ENCODE results near the gene MERTK.
"Not testable (repeated sequence)": the region's sequence is repeated elsewhere in the genome, so short reads cannot be mapped to it uniquely, and the experiment has no call there.

Gene MERTK

DNA sequence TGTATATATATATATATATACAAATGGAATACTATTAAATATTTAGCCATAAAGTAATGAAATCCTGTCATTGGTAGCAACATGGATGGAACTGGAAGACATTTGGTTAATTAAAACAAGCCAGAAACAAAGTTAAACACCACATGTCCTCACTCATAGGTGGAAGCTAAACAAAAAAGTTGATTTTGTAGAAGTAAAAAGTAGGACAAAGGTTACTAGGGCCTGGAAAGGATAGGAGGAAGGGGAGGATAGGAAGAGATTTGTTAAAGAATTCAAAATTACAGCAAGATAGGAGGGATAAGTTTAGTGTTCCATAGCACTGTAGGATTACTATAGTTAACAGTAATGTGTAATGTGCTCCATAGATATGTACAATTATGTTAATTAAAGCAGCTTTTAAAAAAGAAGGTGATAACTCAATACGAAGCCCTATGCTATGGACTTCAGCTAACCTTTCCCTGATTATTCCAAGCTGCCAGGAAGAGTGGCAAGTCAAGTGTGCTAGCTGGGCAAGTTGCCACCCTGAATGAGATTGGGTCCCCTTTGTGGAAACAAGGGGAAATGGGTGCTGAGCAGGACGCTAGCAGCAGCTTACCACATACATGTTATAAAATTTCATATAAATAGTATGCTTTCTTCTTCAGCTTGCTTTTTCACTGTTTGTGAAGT lies 12.3 kb downstream of the MERTK start:
- no peak for DNase-seq (ENCODE audit: low read depth)

DNA sequence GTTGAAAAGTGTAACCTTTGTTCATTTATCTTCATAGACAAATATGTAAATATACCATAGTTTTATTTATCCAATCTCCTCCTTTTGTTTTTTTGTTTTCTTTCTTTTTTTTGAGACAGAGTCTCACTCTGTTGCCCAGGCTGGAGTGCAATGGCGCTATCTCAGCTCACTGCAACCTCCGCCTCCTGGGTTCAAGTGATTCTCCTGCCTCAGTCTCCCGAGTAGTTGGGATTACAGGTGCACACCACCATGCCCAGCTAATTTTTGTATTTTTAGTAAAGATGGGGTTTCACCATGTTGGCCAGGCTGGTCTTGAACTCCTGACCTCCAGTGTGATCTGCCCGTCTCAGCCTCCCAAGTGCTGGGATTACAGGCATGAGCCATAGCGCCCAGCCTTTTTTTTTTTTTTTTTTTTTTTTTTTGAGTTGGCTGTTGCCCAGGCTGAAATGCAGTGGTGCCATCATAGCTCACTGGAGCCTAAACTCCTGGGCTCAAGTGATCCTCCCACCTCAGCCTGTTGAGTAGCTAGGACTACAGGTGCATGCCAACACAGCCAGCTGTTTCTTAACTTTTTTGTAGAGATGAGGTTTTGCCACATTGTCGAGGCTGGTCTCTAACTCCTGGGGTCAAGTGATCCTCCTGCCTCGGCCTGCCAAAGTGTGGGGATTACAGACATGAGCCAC lies 13.0 kb downstream of the MERTK start:
- DNase-seq (ENCODE audit: low read depth) = not testable (repeated sequence)

DNA sequence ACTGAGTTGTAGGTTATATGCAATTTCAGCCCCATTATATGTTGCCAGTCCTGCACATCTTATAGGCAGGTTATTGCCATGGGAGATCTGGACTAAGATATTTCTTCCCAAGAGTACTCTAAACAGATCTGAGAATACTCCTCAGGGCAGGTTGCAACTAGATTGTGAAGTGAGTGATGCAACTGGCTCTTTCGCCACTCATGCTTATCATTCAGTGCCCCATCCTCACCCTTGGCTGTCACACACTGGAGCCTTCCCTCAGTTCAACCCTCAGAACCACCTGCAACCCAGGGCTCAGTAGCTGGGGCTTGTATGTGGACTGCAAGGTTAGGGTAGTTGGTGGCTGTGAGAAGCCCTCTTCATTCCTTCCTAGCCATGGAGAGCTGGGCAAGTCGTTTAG lies 14.1 kb downstream of the MERTK start:
- DNase-seq (ENCODE audit: low read depth) = no peak

DNA sequence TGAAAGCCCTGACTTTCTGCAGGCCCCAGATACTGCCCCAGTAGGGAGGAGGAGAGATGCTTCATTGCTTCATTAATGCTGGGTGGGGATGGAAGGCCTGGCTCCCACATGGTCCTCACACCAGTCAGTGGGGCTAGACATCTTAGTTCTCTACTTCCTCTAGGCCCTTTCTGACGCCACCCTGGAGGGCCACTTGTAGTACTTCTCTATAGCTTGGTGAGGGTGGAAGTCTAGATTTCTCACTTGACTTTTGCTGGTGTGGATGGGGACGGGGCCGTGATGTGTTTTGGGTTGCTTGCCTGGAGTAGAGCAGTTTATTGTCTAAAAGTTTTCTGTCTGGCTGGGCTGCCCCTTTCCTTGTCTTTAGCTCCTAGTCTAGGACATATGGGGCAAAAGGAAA lies 18.7 kb downstream of the MERTK start:
- no peak for DNase-seq (ENCODE audit: low read depth)

DNA sequence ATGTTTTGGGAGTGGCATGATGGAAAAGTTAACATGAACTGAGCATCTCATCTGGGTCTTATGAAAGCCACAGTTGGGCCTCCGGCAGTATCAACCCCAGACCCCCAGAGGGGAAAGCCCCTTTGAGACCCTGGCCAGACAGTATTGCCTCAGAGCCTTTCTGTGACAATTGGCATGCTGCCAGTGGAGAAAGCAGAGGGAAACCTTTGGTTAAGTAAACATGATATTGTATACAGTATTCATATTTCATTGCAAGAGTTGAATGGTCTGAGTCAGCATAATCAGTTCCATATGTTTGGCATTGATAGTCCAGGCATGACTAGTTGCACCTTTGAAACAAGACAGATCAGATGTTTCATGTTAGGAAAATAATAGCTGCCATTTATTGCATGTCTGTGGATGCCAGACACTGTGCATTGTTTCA lies 20.0 kb downstream of the MERTK start:
- no peak for DNase-seq (ENCODE audit: low read depth)

DNA sequence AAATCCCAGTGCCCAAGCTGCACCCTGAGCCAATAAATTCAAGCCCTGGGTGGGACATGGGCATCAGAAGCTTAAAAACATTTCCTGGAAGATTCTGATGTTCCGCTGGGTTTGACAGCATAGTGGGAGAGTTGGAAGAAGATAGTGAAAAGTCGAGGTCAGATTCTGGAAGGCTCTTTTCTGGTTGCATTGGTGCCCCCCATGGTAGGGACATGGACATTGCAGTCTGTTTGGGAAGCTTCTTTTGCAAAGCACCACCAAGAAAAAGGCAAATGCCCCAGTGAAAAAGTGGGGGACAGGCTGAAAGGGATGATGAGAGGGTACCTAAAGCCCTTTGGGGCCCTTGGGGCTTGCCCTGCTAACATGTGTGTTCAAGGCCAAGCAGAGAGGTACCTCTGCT lies 21.0 kb downstream of the MERTK start:
- no peak for DNase-seq (ENCODE audit: low read depth)

DNA sequence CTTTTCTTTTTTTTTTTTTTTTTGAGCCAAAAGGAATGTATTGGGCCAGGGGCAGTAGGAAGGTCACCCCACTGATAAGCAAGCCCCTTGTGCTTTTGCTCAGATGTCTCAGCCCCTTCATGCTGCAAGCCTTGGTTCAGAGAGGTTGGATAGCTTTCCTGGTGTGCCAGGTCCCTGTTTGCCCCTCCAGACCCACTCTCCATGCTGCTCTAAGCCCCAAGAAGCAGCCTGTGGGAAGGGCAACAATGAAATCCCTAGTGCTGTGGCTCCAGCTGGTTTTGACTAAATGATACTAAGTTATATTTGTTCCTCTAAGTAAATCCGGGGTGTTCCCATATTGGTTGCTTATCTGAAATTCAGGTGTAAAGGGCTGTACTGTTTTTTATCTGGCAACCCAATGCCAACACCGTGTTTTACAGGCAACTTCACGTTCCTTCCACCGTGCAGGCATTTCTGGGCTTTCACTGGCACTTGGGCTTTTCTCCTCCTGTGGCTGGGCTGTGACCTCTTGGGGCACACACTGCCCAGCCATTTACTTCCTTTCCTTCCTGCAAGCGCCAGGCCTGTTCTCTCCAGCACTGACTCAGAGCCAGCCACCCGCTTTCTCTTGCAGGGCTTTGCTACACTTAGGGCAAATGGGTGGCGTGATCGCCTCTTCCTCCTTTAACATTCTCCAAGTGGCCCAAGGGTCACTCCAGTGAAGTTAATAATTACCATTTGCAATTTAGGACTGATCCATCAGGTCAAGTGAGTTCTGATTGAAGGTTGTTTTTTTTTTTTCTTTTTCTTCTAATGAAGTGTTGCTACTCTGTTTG lies 21.6 kb downstream of the MERTK start:
- DNase-seq (ENCODE audit: low read depth) = no peak

DNA sequence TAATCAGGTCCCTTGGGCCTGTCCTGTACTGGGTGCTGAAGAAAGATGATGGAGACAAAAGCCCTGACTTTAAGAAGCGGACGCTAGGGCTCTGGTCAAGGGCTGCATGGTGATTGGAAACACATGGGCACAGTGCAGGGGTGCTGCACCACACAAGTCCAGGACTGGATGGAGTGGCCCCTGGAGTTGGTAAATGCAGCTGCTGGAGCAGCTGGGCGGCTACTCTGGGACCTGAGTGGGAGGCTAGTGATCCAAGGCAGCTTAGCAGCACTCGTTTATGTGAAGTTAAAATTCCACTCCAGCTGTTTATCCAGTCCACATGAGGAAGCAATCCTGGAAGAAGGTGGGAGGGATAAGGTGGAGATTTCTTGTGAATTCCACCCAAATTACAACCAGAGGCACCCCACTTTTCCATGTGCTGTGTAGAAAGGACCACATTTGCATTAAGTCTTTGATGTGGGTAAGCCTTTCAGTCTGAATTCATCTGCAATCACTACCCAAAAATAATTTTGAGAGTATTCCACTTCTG lies 24.9 kb downstream of the MERTK start:
- DNase-seq (ENCODE audit: low read depth) = no peak

DNA sequence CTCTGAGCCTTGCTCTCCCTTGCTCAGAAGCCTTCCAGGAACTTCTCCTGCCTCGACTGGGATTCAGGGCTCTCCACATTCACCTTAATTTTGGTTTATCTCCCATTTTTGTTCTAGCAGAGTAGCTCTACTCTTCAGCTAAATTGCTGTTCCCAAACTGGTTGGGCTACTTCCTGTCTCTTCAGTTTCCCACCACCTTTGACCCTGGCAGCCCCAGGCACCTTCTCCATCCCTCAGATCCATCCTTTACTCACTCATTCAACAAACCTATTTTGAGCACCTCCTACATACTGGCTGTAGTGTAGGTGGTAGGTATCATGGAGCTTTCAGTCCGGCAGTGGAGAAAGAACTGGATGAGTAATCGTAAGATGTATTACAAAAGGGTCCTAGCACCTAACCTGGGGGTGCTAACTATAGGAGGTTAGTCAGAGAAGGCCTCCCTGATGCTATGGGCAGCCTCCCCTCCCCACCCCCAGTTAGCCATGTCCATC lies 26.3 kb downstream of the MERTK start:
- DNase-seq (ENCODE audit: low read depth) = no peak

DNA sequence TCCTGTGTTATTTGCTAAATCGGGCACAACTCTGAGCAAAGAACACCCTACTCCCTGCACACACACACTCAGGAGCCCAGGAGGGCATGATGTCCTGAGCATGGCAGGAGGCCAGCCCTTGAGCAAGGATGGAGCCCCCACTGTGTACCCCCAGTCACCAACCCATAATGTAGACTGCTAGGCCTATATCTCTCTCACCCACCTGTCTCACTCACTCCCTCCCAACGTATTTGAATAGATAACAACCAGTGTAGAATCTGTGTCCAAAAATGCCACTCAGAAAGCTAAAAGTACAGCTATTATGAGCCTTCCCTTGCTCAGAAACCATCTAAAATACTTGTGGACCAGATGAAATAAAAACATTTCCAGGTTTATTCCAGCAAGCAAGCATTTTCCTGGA lies 29.3 kb downstream of the MERTK start:
- no peak for DNase-seq (ENCODE audit: low read depth)

DNA sequence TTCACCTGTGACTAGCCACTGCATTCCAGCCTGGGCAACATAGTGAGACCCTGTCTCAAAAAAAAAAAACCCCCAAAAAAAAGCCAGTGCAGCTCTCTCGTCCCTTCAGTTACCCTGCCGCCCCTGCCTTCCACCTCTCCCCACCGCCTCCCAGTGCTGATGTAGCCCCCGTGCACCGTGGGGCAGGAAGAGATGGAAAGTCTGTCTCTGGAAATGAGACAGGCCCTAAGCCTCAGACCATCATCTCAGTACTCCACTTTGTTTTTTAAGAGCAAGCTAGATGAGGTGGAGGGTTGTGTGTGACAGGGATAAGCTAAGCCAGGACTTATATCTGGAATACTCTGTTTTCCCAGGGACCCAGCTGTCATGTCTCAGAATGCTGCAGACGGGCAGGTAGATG lies 32.0 kb downstream of the MERTK start:
- no peak for DNase-seq (ENCODE audit: low read depth)

DNA sequence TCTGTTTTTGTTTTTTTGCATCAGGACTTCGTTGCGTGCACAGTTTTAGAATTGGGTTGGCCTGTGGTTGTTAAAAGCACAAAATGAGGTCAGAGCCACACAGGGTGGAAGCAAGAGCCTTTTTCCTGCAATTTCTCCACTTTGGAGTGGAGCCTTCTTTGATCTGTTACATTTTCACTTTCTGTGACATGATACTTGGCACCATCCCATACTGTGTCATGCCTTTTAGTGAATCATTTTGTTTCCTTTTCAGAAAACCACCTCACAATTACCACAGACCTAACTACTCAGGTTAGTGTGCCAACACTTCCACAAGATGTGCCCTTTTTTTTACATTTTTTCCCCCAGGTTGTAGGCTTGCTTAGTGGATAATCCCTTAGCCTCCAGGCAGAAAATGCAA lies 32.5 kb downstream of the MERTK start:
- DNase-seq (ENCODE audit: low read depth) = no peak

DNA sequence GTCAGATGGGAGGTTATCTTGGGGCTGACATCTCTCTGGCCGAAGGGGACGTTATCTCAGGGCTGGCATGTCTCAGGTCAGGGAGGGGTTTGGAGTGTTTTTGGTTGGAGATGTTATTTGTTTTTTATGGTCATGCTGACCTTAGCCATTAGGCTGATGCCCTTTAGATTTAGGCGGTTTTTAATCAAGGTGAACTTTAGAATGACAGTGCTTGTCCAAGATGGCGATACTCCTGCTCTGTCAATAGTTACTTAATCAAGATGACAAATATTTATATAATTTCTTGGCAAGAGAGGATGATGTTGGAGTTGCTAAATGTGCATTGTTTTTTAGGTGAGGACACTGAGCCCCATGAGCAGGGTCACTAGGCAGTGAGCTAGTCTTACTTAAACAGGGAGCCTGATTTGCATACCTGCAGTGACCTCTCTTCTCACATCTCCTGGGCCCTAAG lies 34.5 kb downstream of the MERTK start:
- no peak for DNase-seq (ENCODE audit: low read depth)

DNA sequence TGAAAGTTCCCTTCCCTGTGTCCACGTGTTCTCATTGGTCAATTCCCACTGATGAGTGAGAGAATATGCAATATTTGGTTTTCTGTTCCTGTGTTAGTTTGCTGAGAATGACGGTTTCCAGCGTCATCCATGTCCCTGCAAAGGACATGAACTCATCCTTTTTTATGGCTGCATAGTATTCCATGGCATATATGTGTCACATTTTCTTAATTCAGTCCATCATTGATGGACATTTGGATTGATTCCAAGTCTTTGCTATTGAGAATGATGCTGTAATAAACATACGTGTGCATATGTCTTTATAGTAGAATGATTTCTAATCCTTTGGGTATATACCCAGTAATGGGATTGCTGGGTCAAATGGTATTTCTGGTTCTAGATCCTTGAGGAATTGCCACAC lies 35.5 kb downstream of the MERTK start:
- not testable (repeated sequence) for DNase-seq (ENCODE audit: low read depth)

DNA sequence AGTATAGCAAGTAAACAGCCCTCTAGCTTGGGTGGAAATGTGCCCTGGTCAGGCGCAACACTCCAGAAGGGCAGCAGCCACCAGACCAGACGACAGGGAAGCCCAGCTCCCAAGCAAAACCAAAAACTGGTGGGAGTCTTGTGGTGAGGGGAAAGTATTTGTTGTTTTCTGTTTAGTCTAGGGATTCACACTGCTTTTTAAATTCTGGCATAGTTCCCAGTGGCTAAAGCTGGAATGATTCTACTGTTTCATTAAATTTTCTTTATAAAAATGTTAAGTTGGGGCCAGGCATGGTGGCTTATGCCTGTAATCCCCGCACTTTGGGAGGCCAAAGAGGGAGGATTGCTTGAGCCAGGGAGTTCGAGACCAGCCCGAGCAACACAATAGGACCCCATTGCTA lies 38.5 kb downstream of the MERTK start:
- DNase-seq (ENCODE audit: low read depth) = no peak

DNA sequence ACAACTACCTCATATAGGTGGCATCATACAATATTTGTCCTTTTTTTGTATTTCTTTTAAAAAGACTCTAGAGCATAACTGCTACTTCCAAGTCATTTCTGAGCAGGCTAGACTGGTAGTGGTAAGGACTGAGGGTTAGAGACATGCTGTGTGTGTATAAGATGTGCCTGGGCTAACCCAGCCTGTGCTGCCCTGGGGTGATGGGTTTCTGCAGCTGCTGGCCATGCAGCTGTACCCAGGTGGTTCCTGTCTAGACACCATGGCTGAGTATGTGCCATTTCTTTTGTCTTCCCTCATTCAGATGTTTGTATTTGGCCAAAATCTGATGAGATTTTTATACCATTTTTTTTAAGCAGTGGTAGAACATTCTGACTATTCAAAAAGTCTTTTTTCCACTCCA lies 40.0 kb downstream of the MERTK start:
- no peak for DNase-seq (ENCODE audit: low read depth)

DNA sequence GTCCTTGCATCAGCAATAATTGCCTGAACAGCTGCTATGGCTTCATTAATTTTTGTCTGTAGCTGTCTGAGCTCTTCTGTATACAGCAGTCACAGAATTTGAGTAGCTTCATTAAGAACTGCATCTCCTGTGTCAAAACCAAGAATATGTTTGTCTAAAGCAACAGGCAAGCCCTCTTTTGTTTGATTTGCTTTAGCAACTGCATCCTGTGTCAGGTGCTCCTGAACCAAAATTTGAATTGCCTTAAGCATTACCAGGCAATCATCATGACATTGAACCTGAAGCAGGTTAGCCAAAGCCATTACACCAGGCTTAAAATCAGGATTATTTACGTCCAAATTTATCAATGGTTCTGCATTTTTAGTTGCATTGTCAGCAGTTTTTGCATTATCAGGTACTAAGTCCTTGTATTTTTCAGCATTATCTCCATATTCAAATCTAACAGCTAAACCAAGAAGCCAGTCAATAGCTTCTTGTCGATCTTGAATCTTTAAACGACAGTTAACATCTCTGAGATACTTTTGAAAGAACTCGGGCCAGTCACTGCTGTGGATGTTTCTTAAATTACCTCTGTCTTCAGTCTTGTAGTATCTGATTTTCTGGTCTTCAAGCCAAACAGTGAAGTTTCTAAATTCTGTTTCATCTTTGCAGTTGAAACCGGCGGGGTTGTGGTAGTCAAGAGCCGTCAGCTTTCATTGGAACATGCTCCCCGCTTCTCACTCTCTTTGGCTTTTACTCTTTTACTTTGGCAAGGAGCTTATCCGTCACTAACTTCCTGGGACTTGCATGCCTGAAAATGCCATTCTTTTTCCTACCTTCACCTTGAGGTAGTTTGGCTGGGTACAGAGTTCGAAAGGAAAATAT lies 42.2 kb downstream of the MERTK start:
- no peak for DNase-seq (ENCODE audit: low read depth)

DNA sequence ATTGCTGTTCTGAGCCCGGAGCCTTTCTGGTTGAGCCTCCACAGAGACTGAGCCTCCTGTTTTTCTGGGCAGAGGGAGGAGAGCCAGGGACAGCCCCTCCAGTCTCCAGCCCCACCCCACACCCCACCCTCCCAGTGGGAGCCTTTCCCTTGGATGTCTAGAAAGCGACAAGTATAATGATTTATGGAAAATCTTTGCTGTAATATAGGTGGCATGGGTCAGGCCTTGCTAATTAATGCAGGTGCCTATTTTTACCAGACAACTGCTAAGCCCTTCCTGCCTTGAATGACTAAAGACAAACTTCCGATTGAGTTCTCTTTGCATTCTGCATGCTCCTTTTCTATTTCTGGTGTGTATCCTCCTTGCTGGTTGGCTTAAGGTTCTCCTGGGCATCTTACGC lies 43.1 kb downstream of the MERTK start:
- DNase-seq (ENCODE audit: low read depth) = no peak

DNA sequence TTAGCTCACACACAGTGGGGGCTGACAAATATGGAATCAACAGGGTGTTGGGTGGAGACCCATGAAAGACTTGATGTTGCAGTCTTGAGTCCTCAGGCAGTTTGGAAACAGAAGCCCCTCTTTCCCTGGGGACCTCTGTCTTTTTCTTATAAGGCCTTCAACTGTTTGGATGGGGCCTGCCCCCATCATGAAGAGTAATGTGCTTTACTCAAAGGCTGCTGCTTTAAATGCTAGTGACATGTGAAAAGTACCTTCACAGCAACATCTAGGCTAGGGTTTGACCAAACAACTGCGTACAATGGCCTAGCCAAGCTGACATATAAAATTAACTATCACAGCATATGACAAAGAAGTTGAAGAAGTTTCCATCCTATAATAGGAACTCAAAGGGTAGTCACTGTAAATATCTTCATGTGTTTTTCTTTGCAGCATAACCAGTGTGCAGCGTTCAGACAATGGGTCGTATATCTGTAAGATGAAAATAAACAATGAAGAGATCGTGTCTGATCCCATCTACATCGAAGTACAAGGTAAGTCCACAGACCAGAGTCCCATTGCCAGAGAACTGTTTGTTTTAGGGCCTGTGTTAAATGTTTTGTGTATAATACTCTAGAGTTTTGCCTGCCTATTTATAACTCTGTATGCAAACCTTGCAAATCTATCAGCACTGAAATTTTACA lies 46.3 kb downstream of the MERTK start:
- DNase-seq (ENCODE audit: low read depth) = no peak

DNA sequence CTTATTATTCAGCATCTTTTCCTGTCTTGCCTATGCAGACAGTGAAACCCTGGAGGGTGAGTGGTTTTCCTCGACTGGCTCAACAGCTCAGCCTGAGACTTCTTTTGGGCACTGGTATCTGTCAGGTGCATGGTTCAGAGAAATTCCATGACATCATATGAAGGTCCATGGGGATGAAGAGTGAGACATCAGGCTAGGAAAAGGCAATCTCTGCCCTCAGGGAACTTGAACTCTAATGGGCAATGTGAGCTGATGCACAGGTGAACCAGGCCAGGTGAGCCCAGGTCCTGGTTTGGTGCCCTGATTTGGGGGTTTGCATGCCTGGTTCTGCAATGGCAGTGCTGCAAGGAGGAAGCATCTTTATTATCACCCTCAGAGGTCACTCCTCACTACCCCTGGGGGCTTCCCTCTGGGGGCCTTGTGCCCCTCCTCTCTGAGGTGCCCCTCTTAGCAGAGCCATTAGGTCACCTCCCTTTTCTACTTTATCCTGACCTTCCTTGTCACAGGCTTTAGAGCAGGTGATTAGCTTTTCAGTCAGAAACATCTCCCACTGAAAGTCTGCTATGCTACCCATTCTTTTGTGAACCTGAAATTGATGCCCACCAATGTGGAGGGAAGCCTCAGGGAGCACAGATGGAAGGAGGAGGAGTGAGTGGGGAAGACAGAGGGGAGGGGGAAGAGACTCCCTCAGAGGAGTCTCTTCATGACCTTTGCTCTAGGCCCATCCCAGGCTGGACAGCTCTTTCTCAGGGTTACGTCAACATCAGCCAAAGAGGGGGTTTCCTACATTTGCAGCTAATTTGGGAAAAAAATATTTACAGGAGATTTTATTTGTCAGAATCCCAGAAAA lies 47.3 kb downstream of the MERTK start:
- DNase-seq (ENCODE audit: low read depth) = no peak

All from activated T-cell treated with anti-CD3 and anti-CD28 coated beads for 1 hour (primary cell).